Lower leg skin (tissue), 3 donors: ENCODE measurements around the gene PTRH1.

Experiments
- POLR2A ChIP-seq, 2 donors: fragments of 450-650 bp; IDR thresholded peaks; one replicate each; pipeline ENCODE4 v1.6.1; 2016 to 2017; ENCODE audit warnings: antibody characterized with exemption in 2 of 2, mild to moderate bottlenecking in 1 of 2, moderate library complexity in 1 of 2
- TF ChIP-seq, protein P1 (sequence below), 3 donors: fragments of 450-650 bp; IDR thresholded peaks; one replicate each; pipeline ENCODE4 v1.5.1; 2016; ENCODE audit warnings: antibody characterized with exemption in 3 of 3, mild to moderate bottlenecking in 3 of 3, moderate library complexity in 2 of 3

DNA sequence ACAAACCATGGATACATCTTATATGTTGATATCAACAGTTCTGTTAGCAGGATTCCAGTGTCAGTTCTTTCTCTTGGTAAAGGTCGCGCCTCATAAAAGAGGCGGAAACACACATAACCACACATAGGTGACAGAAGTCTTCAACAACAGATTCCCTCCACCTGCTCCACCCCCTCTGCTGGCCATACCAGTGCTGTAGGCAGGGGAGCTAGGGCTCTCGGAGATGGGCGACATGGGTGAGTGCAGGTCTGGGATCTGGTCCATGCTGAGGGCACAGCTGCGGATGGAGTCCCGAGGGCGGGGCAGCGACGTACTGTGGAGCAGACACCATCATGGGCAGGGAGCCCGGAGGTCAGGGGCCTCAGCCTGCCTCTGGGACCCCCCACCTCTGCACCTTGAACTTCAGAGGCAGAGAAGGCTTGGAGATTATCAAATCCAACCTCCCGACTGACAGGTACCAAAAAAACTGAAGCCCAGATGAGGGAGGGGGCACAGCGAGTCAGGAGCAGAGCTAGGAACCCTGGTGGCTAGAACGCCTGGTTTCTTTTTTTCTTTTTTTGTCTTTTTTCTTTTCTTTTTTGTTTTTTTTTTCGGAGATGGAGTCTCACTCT, 31.6 kb upstream of the PTRH1 start:
- TF ChIP-seq, protein P1, sequence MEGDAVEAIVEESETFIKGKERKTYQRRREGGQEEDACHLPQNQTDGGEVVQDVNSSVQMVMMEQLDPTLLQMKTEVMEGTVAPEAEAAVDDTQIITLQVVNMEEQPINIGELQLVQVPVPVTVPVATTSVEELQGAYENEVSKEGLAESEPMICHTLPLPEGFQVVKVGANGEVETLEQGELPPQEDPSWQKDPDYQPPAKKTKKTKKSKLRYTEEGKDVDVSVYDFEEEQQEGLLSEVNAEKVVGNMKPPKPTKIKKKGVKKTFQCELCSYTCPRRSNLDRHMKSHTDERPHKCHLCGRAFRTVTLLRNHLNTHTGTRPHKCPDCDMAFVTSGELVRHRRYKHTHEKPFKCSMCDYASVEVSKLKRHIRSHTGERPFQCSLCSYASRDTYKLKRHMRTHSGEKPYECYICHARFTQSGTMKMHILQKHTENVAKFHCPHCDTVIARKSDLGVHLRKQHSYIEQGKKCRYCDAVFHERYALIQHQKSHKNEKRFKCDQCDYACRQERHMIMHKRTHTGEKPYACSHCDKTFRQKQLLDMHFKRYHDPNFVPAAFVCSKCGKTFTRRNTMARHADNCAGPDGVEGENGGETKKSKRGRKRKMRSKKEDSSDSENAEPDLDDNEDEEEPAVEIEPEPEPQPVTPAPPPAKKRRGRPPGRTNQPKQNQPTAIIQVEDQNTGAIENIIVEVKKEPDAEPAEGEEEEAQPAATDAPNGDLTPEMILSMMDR (IDR thresholded peaks at IDR 0.05), result no peak
- TF ChIP-seq POLR2A (IDR thresholded peaks at IDR 0.05), result no peak
